HEK293 (cell line): Measurements from ENCODE around the gene DOK3.
"Not testable (repeated sequence)": the region's sequence is repeated elsewhere in the genome, so short reads cannot be mapped to it uniquely, and the experiment has no call there.

ENCODE experiments used
- CTCF ChIA-PET: fragments of 350-600 bp; formaldehyde crosslinking; extraction: SDS; loops from one replicate; lab custom pipeline; 2021; ENCODE audit warnings: antibody characterized with exemption; lab: Yijun Ruan, JAX
- POLR2A ChIA-PET: fragments of 300-600 bp; formaldehyde crosslinking; extraction: SDS; loops from one replicate; lab custom pipeline; 2020; ENCODE audit warnings: antibody characterized with exemption, inconsistent platforms; lab: Yijun Ruan, JAX
- H3K27ac ChIP-seq: fragments of 200-500 bp; sonication (Bioruptor generic); 2 replicates; pipeline ENCODE4 v1.5.1; 2014; ENCODE audit warnings: low read depth, low read length, control low read depth, inconsistent platforms; ENCODE audit errors: extremely low read depth
- H3K36me3 ChIP-seq, 2 experiments: fragments of 200-500 bp in 1 of 2; sonication (Bioruptor generic) in 1 of 2; 1 replicate in 1 of 2; 2 replicates in 1 of 2; pipeline ENCODE4 v1.5.1; 2014 to 2017; ENCODE audit warnings: inconsistent platforms in 2 of 2, low read length in 2 of 2; ENCODE audit not compliant: control insufficient read depth in 2 of 2, insufficient read depth in 1 of 2
- H3K4me1 ChIP-seq: fragments of 200-500 bp; sonication (Bioruptor generic); 2 replicates; pipeline ENCODE4 v1.5.1; 2014; ENCODE audit warnings: mild to moderate bottlenecking, low read length, inconsistent platforms; ENCODE audit not compliant: control insufficient read depth, insufficient read depth
- H3K4me3 ChIP-seq: 2 replicates; pipeline ENCODE4 v1.5.1; 2011; ENCODE audit warnings: low read depth, mild to moderate bottlenecking, control low read depth, low read length, moderate library complexity
- H3K9me3 ChIP-seq: fragments of 200-500 bp; sonication (Bioruptor generic); 2 replicates; pipeline ENCODE4 v1.5.1; 2014; ENCODE audit warnings: low read depth, low read length, inconsistent platforms; ENCODE audit not compliant: control insufficient read depth, insufficient read depth
- GLIS1 ChIP-seq: fragments of 450-650 bp; formaldehyde crosslinking; IDR thresholded peaks from 2 replicates; pipeline ENCODE4 v1.5.1; 2016; ENCODE audit warnings: missing biosample characterization, missing genetic modification characterization
- SALL2 ChIP-seq: fragments of 450-650 bp; formaldehyde crosslinking; IDR thresholded peaks from 2 replicates; pipeline ENCODE4 v1.5.0; 2017; ENCODE audit warnings: missing biosample characterization, mild to moderate bottlenecking, missing genetic modification characterization, borderline replicate concordance
- TRIM28 ChIP-seq: IDR thresholded peaks from 2 replicates; pipeline ENCODE4 v1.6.1; 2011; ENCODE audit warnings: low read length, control low read depth, borderline replicate concordance
- ZBTB49 ChIP-seq: fragments of 450-650 bp; formaldehyde crosslinking; IDR thresholded peaks from 2 replicates; pipeline ENCODE4 v1.5.1; 2016; ENCODE audit warnings: missing biosample characterization, missing genetic modification characterization, low read depth
- ZEB2 ChIP-seq: fragments of 450-650 bp; formaldehyde crosslinking; IDR thresholded peaks from 2 replicates; pipeline ENCODE4 v1.5.1; 2016; ENCODE audit warnings: missing biosample characterization, missing genetic modification characterization
- ZNF132 ChIP-seq: fragments of 450-650 bp; formaldehyde crosslinking; IDR thresholded peaks from 2 replicates; pipeline ENCODE4 v1.5.1; 2017; ENCODE audit warnings: missing biosample characterization, missing genetic modification characterization, borderline replicate concordance
- ZNF184 ChIP-seq: fragments of 450-650 bp; IDR thresholded peaks from 2 replicates; pipeline ENCODE4 v1.5.1; 2018; ENCODE audit warnings: missing biosample characterization, mild to moderate bottlenecking, missing genetic modification characterization
- ZNF280C ChIP-seq: fragments of 450-650 bp; formaldehyde crosslinking; IDR thresholded peaks from 2 replicates; pipeline ENCODE4 v1.5.1; 2016; ENCODE audit warnings: missing biosample characterization, missing genetic modification characterization
- ZNF48 ChIP-seq: fragments of 450-650 bp; formaldehyde crosslinking; IDR thresholded peaks from 2 replicates; pipeline ENCODE4 v1.5.1; 2016; ENCODE audit warnings: missing biosample characterization, missing genetic modification characterization
- ZNF521 ChIP-seq: fragments of 450-650 bp; formaldehyde crosslinking; IDR thresholded peaks from 2 replicates; pipeline ENCODE4 v1.5.1; 2017; ENCODE audit warnings: missing biosample characterization, mild to moderate bottlenecking, missing genetic modification characterization
- ZNF544 ChIP-seq: fragments of 450-650 bp; formaldehyde crosslinking; IDR thresholded peaks from 2 replicates; pipeline ENCODE4 v1.5.0; 2017; ENCODE audit warnings: missing biosample characterization, missing genetic modification characterization
- ZNF558 ChIP-seq: fragments of 450-650 bp; formaldehyde crosslinking; IDR thresholded peaks from 2 replicates; pipeline ENCODE4 v1.5.1; 2016; ENCODE audit warnings: missing biosample characterization, missing genetic modification characterization
- ZNF639 ChIP-seq: fragments of 450-650 bp; formaldehyde crosslinking; IDR thresholded peaks from 2 replicates; pipeline ENCODE4 v1.5.1; 2016; ENCODE audit warnings: missing biosample characterization, missing genetic modification characterization
- ZNF670 ChIP-seq: fragments of 450-650 bp; formaldehyde crosslinking; IDR thresholded peaks from 2 replicates; pipeline ENCODE4 v1.5.1; 2016; ENCODE audit warnings: missing biosample characterization, missing genetic modification characterization, low read depth
- ZNF701 ChIP-seq: fragments of 450-650 bp; formaldehyde crosslinking; IDR thresholded peaks from 2 replicates; pipeline ENCODE4 v1.5.1; 2016; ENCODE audit warnings: missing biosample characterization, missing genetic modification characterization
- ZNF776 ChIP-seq: fragments of 450-650 bp; formaldehyde crosslinking; IDR thresholded peaks from 2 replicates; pipeline ENCODE4 v1.5.0; 2017; ENCODE audit warnings: missing biosample characterization, missing genetic modification characterization, borderline replicate concordance
- ZNF791 ChIP-seq: fragments of 450-650 bp; formaldehyde crosslinking; IDR thresholded peaks from 2 replicates; pipeline ENCODE4 v1.5.1; 2016; ENCODE audit warnings: missing biosample characterization, missing genetic modification characterization
- ZSCAN4 ChIP-seq: fragments of 450-650 bp; formaldehyde crosslinking; IDR thresholded peaks from 2 replicates; pipeline ENCODE4 v1.5.1; 2017; ENCODE audit warnings: missing biosample characterization, missing genetic modification characterization
- TF ChIP-seq, protein P1 (sequence below): fragments of 450-650 bp; formaldehyde crosslinking; IDR thresholded peaks from 2 replicates; pipeline ENCODE4 v1.5.1; 2017; ENCODE audit warnings: missing biosample characterization, missing genetic modification characterization

Gene DOK3

DNA sequence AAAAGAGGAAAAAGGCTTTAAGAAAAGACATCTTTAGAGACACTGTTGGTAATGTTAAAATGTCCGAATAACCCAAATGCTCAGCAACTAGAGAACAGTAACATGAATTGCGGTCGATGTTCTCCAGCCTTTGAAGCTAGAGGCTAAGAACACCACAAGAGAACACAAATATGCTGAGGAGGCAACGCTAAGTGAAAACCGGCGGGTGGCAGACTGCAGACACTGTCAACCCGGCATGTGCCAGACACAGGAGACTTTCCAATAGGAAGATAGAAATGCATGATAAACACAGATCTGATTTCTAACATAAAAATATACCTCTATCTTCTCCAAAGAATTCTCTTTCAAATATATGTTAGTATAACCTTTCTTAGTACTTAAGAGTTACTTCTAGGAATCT is 25.5 kb upstream of the DOK3 start (continued):
- no peak for TF ChIP-seq ZSCAN4 (tag by site-specific recombination)
- TF ChIP-seq SALL2 (tag by site-specific recombination) = no peak
- no peak for TF ChIP-seq ZEB2
- no peak for TF ChIP-seq ZNF48 (tag by site-specific recombination)
- TF ChIP-seq ZNF280C (tag by site-specific recombination) = no peak
- TF ChIP-seq ZNF701 (tag by site-specific recombination) = no peak
- TF ChIP-seq ZNF791 (tag by site-specific recombination) = no peak

GRCh38 chr5:177534433-177534832 is 24.8 kb upstream of the DOK3 start:
- CTCF ChIA-PET = interaction anchor here (1.1 kb wide), 1 partner anchor 69 kb away, joined by 3 read pairs; no protein-coding TSS in a partner anchor

GRCh38 chr5:177531209-177531940 is 21.7 kb upstream of the DOK3 start:
- TF ChIP-seq ZBTB49 = no peak
- no peak for TF ChIP-seq ZNF184 (tag by site-specific recombination)
- no peak for TF ChIP-seq ZNF132 (tag by site-specific recombination)
- TF ChIP-seq ZNF558 (tag by site-specific recombination) = no peak
- TF ChIP-seq ZNF670 (tag by site-specific recombination) = no peak
- TF ChIP-seq ZNF776 (tag by site-specific recombination) = no peak
- TF ChIP-seq TRIM28 = no peak
- TF ChIP-seq ZNF639 (tag by site-specific recombination) = no peak
- TF ChIP-seq, protein P1, sequence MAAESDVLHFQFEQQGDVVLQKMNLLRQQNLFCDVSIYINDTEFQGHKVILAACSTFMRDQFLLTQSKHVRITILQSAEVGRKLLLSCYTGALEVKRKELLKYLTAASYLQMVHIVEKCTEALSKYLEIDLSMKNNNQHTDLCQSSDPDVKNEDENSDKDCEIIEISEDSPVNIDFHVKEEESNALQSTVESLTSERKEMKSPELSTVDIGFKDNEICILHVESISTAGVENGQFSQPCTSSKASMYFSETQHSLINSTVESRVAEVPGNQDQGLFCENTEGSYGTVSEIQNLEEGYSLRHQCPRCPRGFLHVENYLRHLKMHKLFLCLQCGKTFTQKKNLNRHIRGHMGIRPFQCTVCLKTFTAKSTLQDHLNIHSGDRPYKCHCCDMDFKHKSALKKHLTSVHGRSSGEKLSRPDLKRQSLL (tag by site-specific recombination) = no peak
- TF ChIP-seq ZNF544 (tag by site-specific recombination) = no peak
- no peak for TF ChIP-seq ZNF521 (tag by site-specific recombination)
- no peak for TF ChIP-seq GLIS1 (tag by site-specific recombination)
- no peak overlapping the region for H3K27ac ChIP-seq
- no peak overlapping the region for H3K4me3 ChIP-seq
- no peaks in the 10 kb centered on the region for H3K9me3 ChIP-seq
- POLR2A ChIA-PET = no interaction called here
- H3K4me1 ChIP-seq = no peaks in the 10 kb centered on the region
- CTCF ChIA-PET = interaction anchor here (0.7 to 1.4 kb wide), 2 partner anchors 10 to 15 kb away, joined by 3 read pairs; no protein-coding TSS in a partner anchor
- peaks cover 13 to 92% of the 10 kb centered on the region in 2 experiments; a peak in 2 of 3 replicates for H3K36me3 ChIP-seq

More at GRCh38 chr5:177534433-177534832, 24.8 kb upstream of the DOK3 start:
- H3K4me3 ChIP-seq, H3K27ac ChIP-seq, H3K4me1 ChIP-seq, H3K9me3 ChIP-seq, POLR2A ChIA-PET: not testable (repeated sequence)
- H3K36me3 ChIP-seq = peaks cover 13 to 92% of the 10 kb centered on the region in 2 experiments
